Caco-2 (cell line): Measurements from ENCODE around the gene CEBPG. TPM values are rescaled to one million over a fixed set of nuclear protein-coding genes. Genes with fewer than 3 reads are reported as not detected.

Experiments
- BruUV-seq: library from RNA; stranded (reverse); fragments of 400-500 nt; replicated peaks from 2 replicates; lab custom pipeline; 2021; lab: Mats Ljungman, UMichigan
- CTCF ChIA-PET: fragments of 300-600 bp; sonication (Branson Sonifier 250); formaldehyde crosslinking; loops from one replicate; lab custom pipeline; 2022; ENCODE audit warnings: antibody characterized with exemption; lab: Charles Lee
- POLR2A ChIA-PET: fragments of 300-600 bp; sonication (Branson Sonifier 250); formaldehyde crosslinking; loops from one replicate; lab custom pipeline; 2022; ENCODE audit warnings: antibody characterized with exemption; lab: Charles Lee
- DNase-seq, 2 experiments: peaks; one replicate each; pipeline versions ENCODE4 v3.0.0 to v3.0.0-alpha.2; 2020 to 2022
- H3K27me3 ChIP-seq: replicated peaks from 2 replicates; pipeline ENCODE4 v1.6.0; 2011; ENCODE audit warnings: low read length; ENCODE audit not compliant: control insufficient read depth, insufficient read depth
- H3K36me3 ChIP-seq: 2 replicates; pipeline ENCODE4 v1.5.1; 2011; ENCODE audit warnings: low read length; ENCODE audit not compliant: control insufficient read depth, insufficient read depth
- H3K4me1 ChIP-seq: fragments of 250-450 bp; sonication (Bioruptor Pico); 2 replicates; pipeline ENCODE4 v1.5.1; 2020; ENCODE audit warnings: mild to moderate bottlenecking
- H3K4me3 ChIP-seq: 2 replicates; pipeline ENCODE4 v1.5.1; 2011; ENCODE audit warnings: low read depth, mild to moderate bottlenecking, control low read depth, low read length
- H3K9me3 ChIP-seq: fragments of 250-450 bp; sonication (Bioruptor Pico); 2 replicates; pipeline ENCODE4 v1.5.1; 2020; ENCODE audit warnings: mild to moderate bottlenecking, moderate library complexity
- H3K27ac Mint-ChIP-seq: one replicate; pipeline ENCODE4 v1.8.0; 2022; ENCODE audit warnings: mixed read lengths; ENCODE audit not compliant: unreplicated experiment
- H3K27me3 Mint-ChIP-seq: one replicate; pipeline ENCODE4 v1.8.0; 2022; ENCODE audit warnings: mixed read lengths; ENCODE audit not compliant: insufficient read depth, unreplicated experiment
- H3K36me3 Mint-ChIP-seq: one replicate; pipeline ENCODE4 v1.8.0; 2022; ENCODE audit warnings: mild to moderate bottlenecking, mixed read lengths; ENCODE audit not compliant: insufficient read depth, unreplicated experiment
- H3K4me1 Mint-ChIP-seq: one replicate; pipeline ENCODE4 v1.8.0; 2022; ENCODE audit warnings: low read depth, mixed read lengths; ENCODE audit not compliant: unreplicated experiment
- H3K4me3 Mint-ChIP-seq: one replicate; pipeline ENCODE4 v1.8.0; 2022; ENCODE audit warnings: mild to moderate bottlenecking, moderate library complexity, mixed read lengths; ENCODE audit not compliant: unreplicated experiment
- H3K9me3 Mint-ChIP-seq: one replicate; pipeline ENCODE4 v1.8.0; 2022; ENCODE audit warnings: mixed read lengths; ENCODE audit not compliant: unreplicated experiment
- intact Hi-C: fragments of 100-400 bp; cut with micrococcal nuclease; formaldehyde crosslinking; loops from one replicate; pipeline ENCODE4 v1.10.0; 2022; ENCODE audit not compliant: unreplicated experiment
- total RNA-seq: library from RNA; stranded (reverse); gene quantifications from 2 replicates; pipeline ENCODE4 v1.2.3, GENCODE V29; 2022
- TF ChIP-seq, protein P1 (sequence below), 2 experiments: fragments of 200-600 bp in 1 of 2; IDR thresholded peaks; 1 replicate in 1 of 2; 2 replicates in 1 of 2; pipeline versions ENCODE4 v1.5.1 to v1.8.0; 2011 to 2022; ENCODE audit warnings: antibody characterized with exemption in 1 of 2, control low read depth in 1 of 2, inconsistent platforms in 1 of 2, low read depth in 1 of 2, low read length in 1 of 2, mild to moderate bottlenecking in 1 of 2, moderate library complexity in 1 of 2; ENCODE audit not compliant: insufficient read depth in 1 of 2, severe bottlenecking in 1 of 2, unreplicated experiment in 1 of 2

CEBPG gene
- total RNA-seq, 1 experiment from 2014 or later = 79.4 TPM

GRCh38 chr19:33430674-33431277, 57.3 kb downstream of the CEBPG start:
- POLR2A ChIA-PET = interaction anchor here (0.5 kb wide), 1 partner anchor 388 kb away, joined by 3 read pairs; no protein-coding TSS in a partner anchor
- Histone ChIP-seq H3K36me3 (no peaks in the 10 kb centered on the region), H3K4me1 (no peaks in the 10 kb centered on the region), H3K27me3 (no peaks in the 10 kb centered on the region), H3K9me3 (no peaks in the 10 kb centered on the region), H3K4me3 (no peak overlapping the region)
- H3K27ac Mint-ChIP-seq = no peak overlapping the region
- peaks cover 5% of the 10 kb centered on the region for H3K36me3 Mint-ChIP-seq
- no TSS peak for BruUV-seq
- no peaks in the 10 kb centered on the region for H3K9me3 Mint-ChIP-seq
- H3K4me3 Mint-ChIP-seq = no peak overlapping the region
- intact Hi-C loops = loop anchor here (1.0 to 10.0 kb wide), 2 partner anchors 274 to 341 kb away; no protein-coding TSS in a partner anchor
- peak; percentile 72 to 82 for DNase-seq
- CTCF ChIA-PET = interaction anchor here (0.5 to 2.0 kb wide), 24 partner anchors 9 to 475 kb away, joined by 3 to 21 read pairs (median 3); partner anchors contain the start of gene PEPD
- TF ChIP-seq, protein P1, sequence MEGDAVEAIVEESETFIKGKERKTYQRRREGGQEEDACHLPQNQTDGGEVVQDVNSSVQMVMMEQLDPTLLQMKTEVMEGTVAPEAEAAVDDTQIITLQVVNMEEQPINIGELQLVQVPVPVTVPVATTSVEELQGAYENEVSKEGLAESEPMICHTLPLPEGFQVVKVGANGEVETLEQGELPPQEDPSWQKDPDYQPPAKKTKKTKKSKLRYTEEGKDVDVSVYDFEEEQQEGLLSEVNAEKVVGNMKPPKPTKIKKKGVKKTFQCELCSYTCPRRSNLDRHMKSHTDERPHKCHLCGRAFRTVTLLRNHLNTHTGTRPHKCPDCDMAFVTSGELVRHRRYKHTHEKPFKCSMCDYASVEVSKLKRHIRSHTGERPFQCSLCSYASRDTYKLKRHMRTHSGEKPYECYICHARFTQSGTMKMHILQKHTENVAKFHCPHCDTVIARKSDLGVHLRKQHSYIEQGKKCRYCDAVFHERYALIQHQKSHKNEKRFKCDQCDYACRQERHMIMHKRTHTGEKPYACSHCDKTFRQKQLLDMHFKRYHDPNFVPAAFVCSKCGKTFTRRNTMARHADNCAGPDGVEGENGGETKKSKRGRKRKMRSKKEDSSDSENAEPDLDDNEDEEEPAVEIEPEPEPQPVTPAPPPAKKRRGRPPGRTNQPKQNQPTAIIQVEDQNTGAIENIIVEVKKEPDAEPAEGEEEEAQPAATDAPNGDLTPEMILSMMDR (IDR thresholded peaks at IDR 0.05; ENCODE audit: insufficient read depth in 1 of 2, low read depth in 1 of 2, low read length in 1 of 2, severe bottlenecking in 1 of 2, unreplicated experiment in 1 of 2) = peak; percentile 80 to 96
- no peaks in the 10 kb centered on the region for H3K4me1 Mint-ChIP-seq
- H3K27me3 Mint-ChIP-seq = no peaks in the 10 kb centered on the region

GRCh38 chr19:33432015-33432414, 58.5 kb downstream of the CEBPG start:
- ChIA-PET CTCF (interaction anchor here (0.6 to 1.8 kb wide), 8 partner anchors 15 to 336 kb away, joined by 3 to 9 read pairs (median 4); no protein-coding TSS in a partner anchor), POLR2A (no interaction called here)
- no peak overlapping the region for H3K27ac Mint-ChIP-seq

More at GRCh38 chr19:33432015-33432414, 58.5 kb downstream of the CEBPG start:
- Histone ChIP-seq H3K36me3 (no peaks in the 10 kb centered on the region), H3K27me3 (no peaks in the 10 kb centered on the region), H3K4me3 (no peak overlapping the region), H3K4me1 (no peaks in the 10 kb centered on the region), H3K9me3 (no peaks in the 10 kb centered on the region)
- no TSS peak for BruUV-seq
- Mint-ChIP-seq H3K4me1 (no peaks in the 10 kb centered on the region), H3K4me3 (no peak overlapping the region), H3K36me3 (peaks cover 5% of the 10 kb centered on the region), H3K27me3 (no peaks in the 10 kb centered on the region), H3K9me3 (no peaks in the 10 kb centered on the region)
- TF ChIP-seq, protein P1 (IDR thresholded peaks at IDR 0.05; ENCODE audit: insufficient read depth in 1 of 2, low read depth in 1 of 2, low read length in 1 of 2, severe bottlenecking in 1 of 2, unreplicated experiment in 1 of 2) = no peak
- intact Hi-C loops = loop anchor here (10.0 kb wide), 1 partner anchor 273 kb away; no protein-coding TSS in a partner anchor
- peak in 1 of 2 experiments; percentile 28 for DNase-seq

Other genes with a start within 250 kb of the CEBPG start
- gene WDR88, start 241.6 kb upstream of the CEBPG start, total RNA-seq = 0.20 and 0.37 TPM in 2 replicates
- gene LRP3, start 179.4 kb upstream of the CEBPG start, total RNA-seq = 21.3 and 22.8 TPM in 2 replicates
- gene SLC7A10, start 147.9 kb upstream of the CEBPG start, total RNA-seq = not detected in 2 replicates
- gene CEBPA, start 71.2 kb upstream of the CEBPG start, total RNA-seq = 97.9 and 110 TPM in 2 replicates
- gene PEPD, start 148.1 kb downstream of the CEBPG start, total RNA-seq = 116 and 123 TPM in 2 replicates
- not detected in 2 replicates for gene CHST8, start 248.2 kb downstream of the CEBPG start, total RNA-seq